HepG2 (cell line): ENCODE data around the gene ARPC5. TPM values are rescaled to one million over a fixed set of nuclear protein-coding genes. Genes with fewer than 3 reads are reported as not detected.

ENCODE experiments used
- ATAC-seq: fragments of 200-7000 bp; cut with Tn5 transposase; 3 replicates; pipeline ENCODE4 v1.9.1; 2020; ENCODE audit warnings: mild to moderate bottlenecking, moderate library complexity
- BruUV-seq: library from RNA; stranded (reverse); fragments of 400-500 nt; replicated peaks from 2 replicates; lab custom pipeline; 2021; lab: Mats Ljungman, UMichigan
- CTCF ChIA-PET: fragments of 300-600 bp; formaldehyde crosslinking; extraction: SDS; loops from one replicate; lab custom pipeline; 2021; ENCODE audit warnings: low total read pairs, inconsistent platforms, low intra/inter-chr PET ratio; lab: Yijun Ruan, JAX
- POLR2A ChIA-PET: fragments of 350-600 bp; sonication (Branson Sonifier 250); formaldehyde crosslinking; loops from one replicate; lab custom pipeline; 2020; ENCODE audit warnings: antibody characterized with exemption, inconsistent platforms; lab: Yijun Ruan, JAX
- DNase-seq: peaks from one replicate; pipeline ENCODE4 v3.0.0-alpha.2; 2015; ENCODE audit warnings: low spot score
- FAIRE-seq: peaks from 3 replicates; lab custom pipeline; 2011; peaks lifted over from hg19 to GRCh38; lab: Jason Lieb, UNC
- H2AFZ ChIP-seq: one replicate; pipeline ENCODE4 v1.6.1; 2011; ENCODE audit warnings: low read length, inconsistent platforms
- H3K27ac ChIP-seq: fragments of 300-600 bp; 3 replicates; pipeline ENCODE4 v1.8.0; 2011; ENCODE audit warnings: mixed run types, mild to moderate bottlenecking, mixed read lengths, low read length, inconsistent platforms; ENCODE audit not compliant: insufficient read depth; ENCODE audit errors: extremely low read length
- H3K27me3 ChIP-seq, 2 experiments: fragments of 200-600 bp in 1 of 2; 2 replicates in 1 of 2; 3 replicates in 1 of 2; pipeline versions ENCODE4 v1.6.0 to v1.8.0; 2011; ENCODE audit warnings: low read length in 2 of 2, mild to moderate bottlenecking in 2 of 2, moderate library complexity in 2 of 2, inconsistent platforms in 1 of 2; ENCODE audit not compliant: insufficient read depth in 2 of 2, control insufficient read depth in 1 of 2
- H3K36me3 ChIP-seq, 2 experiments: fragments of 200-600 bp in 1 of 2; replicated peaks in 1 of 2; 2 replicates in 1 of 2; 3 replicates in 1 of 2; pipeline versions ENCODE4 v1.5.1 to v1.8.0; 2011; ENCODE audit warnings: low read length in 2 of 2, inconsistent platforms in 1 of 2; ENCODE audit not compliant: insufficient read depth in 2 of 2, control insufficient read depth in 1 of 2
- H3K4me1 ChIP-seq: 2 replicates; pipeline ENCODE4 v1.5.1; 2012; ENCODE audit warnings: low read length, inconsistent platforms; ENCODE audit not compliant: insufficient read depth
- H3K4me2 ChIP-seq: 2 replicates; pipeline ENCODE4 v1.6.0; 2011; ENCODE audit warnings: low read depth, low read length, inconsistent platforms
- H3K4me3 ChIP-seq, 3 experiments: fragments of 200-600 bp in 1 of 3; sonication (generic), shearing (Covaris generic) in 1 of 3; replicated peaks in 1 of 3; 2 replicates each; pipeline ENCODE4 v1.5.1; 2011 to 2016; ENCODE audit warnings: low read length in 3 of 3, inconsistent platforms in 2 of 3, low read depth in 2 of 3, mild to moderate bottlenecking in 2 of 3, control low read depth in 1 of 3, mixed read lengths in 1 of 3; ENCODE audit not compliant: insufficient read depth in 1 of 3
- H3K79me2 ChIP-seq: one replicate; pipeline ENCODE4 v1.6.1; 2011; ENCODE audit warnings: low read length, inconsistent platforms; ENCODE audit not compliant: insufficient read depth
- H3K9ac ChIP-seq: 2 replicates; pipeline ENCODE4 v1.6.0; 2011; ENCODE audit warnings: mild to moderate bottlenecking, low read depth, low read length, inconsistent platforms; ENCODE audit not compliant: insufficient read depth
- H3K9me3 ChIP-seq: 2 replicates; pipeline ENCODE4 v1.5.1; 2012; ENCODE audit warnings: mild to moderate bottlenecking, low read length
- H4K20me1 ChIP-seq: 2 replicates; pipeline ENCODE4 v1.6.0; 2011; ENCODE audit warnings: inconsistent platforms, mild to moderate bottlenecking, low read length, moderate library complexity; ENCODE audit not compliant: insufficient read depth
- BRCA1 ChIP-seq: sonication (generic); formaldehyde crosslinking; IDR thresholded peaks from 2 replicates; pipeline ENCODE4 v1.4.0; 2020; ENCODE audit warnings: missing genetic modification reagents
- CC2D1A ChIP-seq: sonication (generic); formaldehyde crosslinking; IDR thresholded peaks from 2 replicates; pipeline ENCODE4 v1.8.1; 2023; ENCODE audit warnings: mild to moderate bottlenecking, missing genetic modification reagents
- DR1 ChIP-seq: sonication (generic); formaldehyde crosslinking; IDR thresholded peaks from 2 replicates; pipeline ENCODE4 v1.8.0; 2021; ENCODE audit warnings: mild to moderate bottlenecking, missing genetic modification reagents, inconsistent platforms
- FOXC1 ChIP-seq: sonication (generic); formaldehyde crosslinking; IDR thresholded peaks from 2 replicates; pipeline ENCODE4 v1.8.0; 2022; ENCODE audit warnings: mild to moderate bottlenecking, missing genetic modification reagents, borderline replicate concordance
- FOXK1 ChIP-seq: sonication (generic); formaldehyde crosslinking; IDR thresholded peaks from 2 replicates; pipeline ENCODE4 v1.4.0; 2020; ENCODE audit warnings: low read depth, missing genetic modification reagents, borderline replicate concordance
- HES4 ChIP-seq: sonication (generic); formaldehyde crosslinking; IDR thresholded peaks from 2 replicates; pipeline ENCODE4 v1.9.0; 2021; ENCODE audit warnings: mild to moderate bottlenecking, missing genetic modification reagents, borderline replicate concordance
- HNRNPH1 ChIP-seq: fragments of 200-400 bp; formaldehyde crosslinking; optimal IDR thresholded peaks from 2 replicates; pipeline ENCODE3; 2017; ENCODE audit warnings: mild to moderate bottlenecking, low read depth, low read length
- HOXA5 ChIP-seq: sonication (generic); formaldehyde crosslinking; IDR thresholded peaks from 2 replicates; pipeline ENCODE4 v1.4.0; 2020; ENCODE audit warnings: missing genetic modification reagents
- NFYC ChIP-seq: IDR thresholded peaks from 2 replicates; pipeline ENCODE4 v1.6.1; 2016; ENCODE audit warnings: missing genetic modification reagents, missing compliant biosample characterization
- ZNF24 ChIP-seq: fragments of 450-650 bp; IDR thresholded peaks from 2 replicates; pipeline ENCODE4 v1.6.1; 2017; ENCODE audit warnings: antibody characterized with exemption, mild to moderate bottlenecking
- ZNF878 ChIP-seq: sonication (generic); formaldehyde crosslinking; IDR thresholded peaks from 2 replicates; pipeline ENCODE4 v1.8.1; 2023; ENCODE audit warnings: mild to moderate bottlenecking, missing genetic modification reagents, moderate library complexity
- WGBS: methylation state at CpG from one replicate; pipeline ENCODE4 v1.1.6; 2017; ENCODE audit warnings: low lambda C conversion rate; 5-methylcytosine and 5-hydroxymethylcytosine counted together
- in situ Hi-C: cut with HindIII; loops from 2 replicates; pipeline ENCODE4 v1.10.0; 2017; ENCODE audit warnings: low pct_unique_long_range_greater_than_20kb; ENCODE audit not compliant: extremely low pct_ligation_motif_present
- intact Hi-C: fragments of 100-400 bp; cut with micrococcal nuclease; formaldehyde crosslinking; loops from one replicate; pipeline ENCODE4 v1.10.0; 2022; ENCODE audit not compliant: unreplicated experiment
- polyA plus RNA-seq, 8 experiments: library from polyadenylated mRNA; depleted of rRNA in 3 of 8; stranded (reverse) in 7 of 8; unstranded in 1 of 8; fragments of >200 nt; fragmentation: Illumina TruSeq in 4 of 8; extraction: Trizol in 4 of 8; gene quantifications; 2 replicates each; pipeline versions ENCODE4 v1.2.1 to v1.2.3, GENCODE V29; 2011 to 2016; ENCODE audit warnings: low read depth in 4 of 8, missing spikeins in 1 of 8, mixed read lengths in 1 of 8; ENCODE audit not compliant: insufficient read depth in 1 of 8
- total RNA-seq, 5 experiments: library from RNA; depleted of rRNA; stranded (reverse); fragments of >200 nt; fragmentation: Illumina TruSeq; extraction: Trizol; gene quantifications; 2 replicates each; pipeline ENCODE4 v1.2.3, GENCODE V29; 2016; ENCODE audit warnings: low read depth in 1 of 5
- TF ChIP-seq, protein P1 (sequence below): sonication (generic); formaldehyde crosslinking; IDR thresholded peaks from 2 replicates; pipeline ENCODE4 v1.4.0; 2020; ENCODE audit warnings: missing genetic modification reagents, borderline replicate concordance
- TF ChIP-seq, protein P2 (sequence below): sonication (generic); formaldehyde crosslinking; IDR thresholded peaks from 2 replicates; pipeline ENCODE4 v1.4.0; 2020; ENCODE audit warnings: missing genetic modification reagents
- TF ChIP-seq, protein P3 (sequence below): sonication (generic); formaldehyde crosslinking; IDR thresholded peaks from 2 replicates; pipeline ENCODE4 v1.5.1; 2020; ENCODE audit warnings: missing genetic modification reagents, mild to moderate bottlenecking, borderline replicate concordance

ARPC5 gene
- total and polyA plus RNA-seq, 2 of the 13 experiments (the other 11 are each of a cell fraction or from before 2014, with no cell fraction given), result 48.4 to 106 TPM

DNA sequence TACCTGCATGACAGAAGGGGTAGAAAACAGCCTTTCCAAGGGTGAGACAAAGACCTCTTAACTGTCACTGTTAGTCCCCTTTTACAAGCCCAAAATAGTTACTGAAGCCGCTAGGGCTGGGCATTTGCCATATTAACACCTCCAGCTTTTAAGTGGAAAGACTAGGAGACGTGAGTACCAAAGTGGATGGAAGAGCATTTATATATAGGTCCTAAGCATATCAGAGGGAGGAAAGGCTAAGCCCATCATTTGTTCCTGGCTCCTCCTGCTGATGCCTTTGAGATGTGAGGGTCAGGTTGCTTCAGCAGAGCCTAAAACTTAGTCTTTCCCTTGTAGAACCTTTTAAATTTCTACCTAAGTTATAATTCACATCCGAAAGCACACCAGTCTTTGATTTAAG lies 43.2 kb upstream of the ARPC5 start:
- Histone ChIP-seq H3K27me3 (no peaks in the 10 kb centered on the region), H3K4me3 (no peak overlapping the region), H3K79me2 (no peaks in the 10 kb centered on the region), H3K4me2 (no peak overlapping the region), H3K36me3 (no peaks in the 10 kb centered on the region), H4K20me1 (no peaks in the 10 kb centered on the region), H2AFZ (no peak overlapping the region), H3K4me1 (peaks cover 20% of the 10 kb centered on the region), H3K9me3 (no peaks in the 10 kb centered on the region), H3K27ac (no peak overlapping the region), H3K9ac (no peak overlapping the region)
- POLR2A ChIA-PET, result no interaction called here
- DNase-seq (no peak), ATAC-seq (no peak), FAIRE-seq (no peak)
- in situ Hi-C loops (no loop called here), intact Hi-C loops (no loop called here)
- CTCF ChIA-PET, result no interaction called here
- 96% methylated on average over 3 of the region's 3 CpGs for WGBS
- BruUV-seq, result no TSS peak
- TF ChIP-seq, protein P1, sequence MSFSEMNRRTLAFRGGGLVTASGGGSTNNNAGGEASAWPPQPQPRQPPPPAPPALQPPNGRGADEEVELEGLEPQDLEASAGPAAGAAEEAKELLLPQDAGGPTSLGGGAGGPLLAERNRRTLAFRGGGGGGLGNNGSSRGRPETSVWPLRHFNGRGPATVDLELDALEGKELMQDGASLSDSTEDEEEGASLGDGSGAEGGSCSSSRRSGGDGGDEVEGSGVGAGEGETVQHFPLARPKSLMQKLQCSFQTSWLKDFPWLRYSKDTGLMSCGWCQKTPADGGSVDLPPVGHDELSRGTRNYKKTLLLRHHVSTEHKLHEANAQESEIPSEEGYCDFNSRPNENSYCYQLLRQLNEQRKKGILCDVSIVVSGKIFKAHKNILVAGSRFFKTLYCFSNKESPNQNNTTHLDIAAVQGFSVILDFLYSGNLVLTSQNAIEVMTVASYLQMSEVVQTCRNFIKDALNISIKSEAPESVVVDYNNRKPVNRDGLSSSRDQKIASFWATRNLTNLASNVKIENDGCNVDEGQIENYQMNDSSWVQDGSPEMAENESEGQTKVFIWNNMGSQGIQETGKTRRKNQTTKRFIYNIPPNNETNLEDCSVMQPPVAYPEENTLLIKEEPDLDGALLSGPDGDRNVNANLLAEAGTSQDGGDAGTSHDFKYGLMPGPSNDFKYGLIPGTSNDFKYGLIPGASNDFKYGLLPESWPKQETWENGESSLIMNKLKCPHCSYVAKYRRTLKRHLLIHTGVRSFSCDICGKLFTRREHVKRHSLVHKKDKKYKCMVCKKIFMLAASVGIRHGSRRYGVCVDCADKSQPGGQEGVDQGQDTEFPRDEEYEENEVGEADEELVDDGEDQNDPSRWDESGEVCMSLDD (CRISPR knock-in tag), result no peak
- TF ChIP-seq HOXA5 (CRISPR knock-in tag) (no peak), FOXK1 (CRISPR knock-in tag) (no peak), DR1 (CRISPR knock-in tag) (no peak), ZNF24 (no peak), HNRNPH1 (no peak), BRCA1 (CRISPR knock-in tag) (no peak), NFYC (CRISPR knock-in tag) (no peak), FOXC1 (CRISPR knock-in tag) (no peak), ZNF878 (CRISPR knock-in tag) (no peak), HES4 (CRISPR knock-in tag) (no peak), CC2D1A (CRISPR knock-in tag) (no peak)
- TF ChIP-seq, protein P2, sequence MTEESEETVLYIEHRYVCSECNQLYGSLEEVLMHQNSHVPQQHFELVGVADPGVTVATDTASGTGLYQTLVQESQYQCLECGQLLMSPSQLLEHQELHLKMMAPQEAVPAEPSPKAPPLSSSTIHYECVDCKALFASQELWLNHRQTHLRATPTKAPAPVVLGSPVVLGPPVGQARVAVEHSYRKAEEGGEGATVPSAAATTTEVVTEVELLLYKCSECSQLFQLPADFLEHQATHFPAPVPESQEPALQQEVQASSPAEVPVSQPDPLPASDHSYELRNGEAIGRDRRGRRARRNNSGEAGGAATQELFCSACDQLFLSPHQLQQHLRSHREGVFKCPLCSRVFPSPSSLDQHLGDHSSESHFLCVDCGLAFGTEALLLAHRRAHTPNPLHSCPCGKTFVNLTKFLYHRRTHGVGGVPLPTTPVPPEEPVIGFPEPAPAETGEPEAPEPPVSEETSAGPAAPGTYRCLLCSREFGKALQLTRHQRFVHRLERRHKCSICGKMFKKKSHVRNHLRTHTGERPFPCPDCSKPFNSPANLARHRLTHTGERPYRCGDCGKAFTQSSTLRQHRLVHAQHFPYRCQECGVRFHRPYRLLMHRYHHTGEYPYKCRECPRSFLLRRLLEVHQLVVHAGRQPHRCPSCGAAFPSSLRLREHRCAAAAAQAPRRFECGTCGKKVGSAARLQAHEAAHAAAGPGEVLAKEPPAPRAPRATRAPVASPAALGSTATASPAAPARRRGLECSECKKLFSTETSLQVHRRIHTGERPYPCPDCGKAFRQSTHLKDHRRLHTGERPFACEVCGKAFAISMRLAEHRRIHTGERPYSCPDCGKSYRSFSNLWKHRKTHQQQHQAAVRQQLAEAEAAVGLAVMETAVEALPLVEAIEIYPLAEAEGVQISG, result no peak
- TF ChIP-seq, protein P3, sequence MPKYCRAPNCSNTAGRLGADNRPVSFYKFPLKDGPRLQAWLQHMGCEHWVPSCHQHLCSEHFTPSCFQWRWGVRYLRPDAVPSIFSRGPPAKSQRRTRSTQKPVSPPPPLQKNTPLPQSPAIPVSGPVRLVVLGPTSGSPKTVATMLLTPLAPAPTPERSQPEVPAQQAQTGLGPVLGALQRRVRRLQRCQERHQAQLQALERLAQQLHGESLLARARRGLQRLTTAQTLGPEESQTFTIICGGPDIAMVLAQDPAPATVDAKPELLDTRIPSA, result no peak
